Smooth muscle cell (in vitro differentiated cells): Measurements from ENCODE around the gene SLC25A3. TPM values are rescaled to one million over a fixed set of nuclear protein-coding genes. Genes with fewer than 3 reads are reported as not detected.

Source experiments
- DNase-seq: peaks from one replicate; lab custom pipeline; 2025; ENCODE audit not compliant: unreplicated experiment; lab: John Stamatoyannopoulos, UW
- H2AFZ ChIP-seq: fragments of 200-600 bp; sonication (generic); 2 replicates; pipeline ENCODE4 v1.6.0; 2016; ENCODE audit warnings: antibody characterized with exemption, low read depth, mild to moderate bottlenecking
- H3F3A ChIP-seq: fragments of 200-600 bp; sonication (generic); 2 replicates; pipeline ENCODE4 v1.6.0; 2017; ENCODE audit warnings: antibody characterized with exemption, low read depth
- H3K27ac ChIP-seq: fragments of 200-600 bp; sonication (generic); 2 replicates; pipeline ENCODE4 v1.5.1; 2016; ENCODE audit warnings: low read depth, mild to moderate bottlenecking
- H3K27me3 ChIP-seq: fragments of 200-600 bp; sonication (generic); 2 replicates; pipeline ENCODE4 v1.6.1; 2016; ENCODE audit warnings: low read depth, mild to moderate bottlenecking
- H3K36me3 ChIP-seq: fragments of 200-600 bp; sonication (generic); 2 replicates; pipeline ENCODE4 v1.5.1; 2016; ENCODE audit warnings: low read depth
- H3K4me1 ChIP-seq: fragments of 200-600 bp; sonication (generic); 2 replicates; pipeline ENCODE4 v1.5.1; 2016; ENCODE audit warnings: low read depth
- H3K4me2 ChIP-seq: fragments of 200-600 bp; sonication (generic); 2 replicates; pipeline ENCODE4 v1.6.0; 2016; ENCODE audit warnings: mild to moderate bottlenecking
- H3K4me3 ChIP-seq: fragments of 200-600 bp; sonication (generic); 2 replicates; pipeline ENCODE4 v1.5.1; 2016; ENCODE audit warnings: mild to moderate bottlenecking
- H3K79me2 ChIP-seq: fragments of 200-600 bp; sonication (generic); 2 replicates; pipeline ENCODE4 v1.6.0; 2016; ENCODE audit warnings: low read depth, mild to moderate bottlenecking
- H3K9ac ChIP-seq: fragments of 200-600 bp; sonication (generic); 2 replicates; pipeline ENCODE4 v1.6.0; 2016; ENCODE audit warnings: low read depth
- H3K9me3 ChIP-seq: fragments of 200-600 bp; sonication (generic); replicated peaks from 2 replicates; pipeline ENCODE4 v1.5.1; 2016; ENCODE audit warnings: low read depth
- H4K20me1 ChIP-seq: fragments of 200-600 bp; sonication (generic); 2 replicates; pipeline ENCODE4 v1.6.0; 2016; ENCODE audit warnings: low read depth
- CTCF ChIP-seq: fragments of 200-600 bp; sonication (generic); IDR thresholded peaks from 2 replicates; pipeline ENCODE4 v1.5.1; 2017; ENCODE audit warnings: borderline replicate concordance, mild to moderate bottlenecking, antibody characterized with exemption; ENCODE audit not compliant: insufficient read depth, poor library complexity, severe bottlenecking
- WGBS: methylation state at CpG from one replicate; pipeline ENCODE4 v1.1.7; 2016; ENCODE audit warnings: low lambda C conversion rate; 5-methylcytosine and 5-hydroxymethylcytosine counted together
- polyA plus RNA-seq: library from polyadenylated mRNA; unstranded; fragments of >200 nt; fragmentation: Nextera tagmentation; extraction: Ambion mirVana; gene quantifications from 2 replicates; pipeline ENCODE4 v1.2.1, GENCODE V29; 2016
- total RNA-seq: library from RNA; depleted of rRNA; stranded (reverse); fragments of >200 nt; gene quantifications from 2 replicates; pipeline ENCODE4 v1.2.3, GENCODE V29; 2014

SLC25A3 gene
- total and polyA plus RNA-seq, 2 experiments from 2014 or later, result 440 to 643 TPM

DNA sequence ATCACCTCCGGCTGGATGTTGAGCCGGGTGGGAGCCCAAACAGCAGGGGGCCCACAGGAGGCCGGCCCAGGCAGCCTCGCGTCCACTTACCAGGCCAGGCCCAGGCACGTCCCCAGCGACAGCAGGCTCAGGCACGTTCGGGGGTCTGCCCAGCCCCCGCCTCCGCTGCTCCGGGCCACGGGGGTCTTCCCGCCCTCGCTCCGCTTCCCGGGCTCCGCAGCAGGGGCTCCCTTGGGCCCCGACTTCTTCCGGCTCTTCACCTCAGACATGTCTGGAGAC is 50.9 kb downstream of the SLC25A3 start:
- Histone ChIP-seq H3K9ac (peak overlapping the region; percentile 89), H3K36me3 (no peaks in the 10 kb centered on the region), H3K27ac (peak overlapping the region; percentile 86), H2AFZ (peak overlapping the region; percentile 76), H4K20me1 (peaks cover 65% of the 10 kb centered on the region), H3K9me3 (no peaks in the 10 kb centered on the region), H3K27me3 (no peaks in the 10 kb centered on the region), H3K4me2 (peak overlapping the region; percentile 98), H3K4me1 (peaks cover 15% of the 10 kb centered on the region), H3F3A (no peaks in the 10 kb centered on the region), H3K79me2 (peaks cover 89% of the 10 kb centered on the region), H3K4me3 (peak overlapping the region; percentile 77)
- DNase-seq, result peak; percentile 80
- WGBS, result 0% methylated on average over 14 of the region's 20 CpGs
- no peak for TF ChIP-seq CTCF

DNA sequence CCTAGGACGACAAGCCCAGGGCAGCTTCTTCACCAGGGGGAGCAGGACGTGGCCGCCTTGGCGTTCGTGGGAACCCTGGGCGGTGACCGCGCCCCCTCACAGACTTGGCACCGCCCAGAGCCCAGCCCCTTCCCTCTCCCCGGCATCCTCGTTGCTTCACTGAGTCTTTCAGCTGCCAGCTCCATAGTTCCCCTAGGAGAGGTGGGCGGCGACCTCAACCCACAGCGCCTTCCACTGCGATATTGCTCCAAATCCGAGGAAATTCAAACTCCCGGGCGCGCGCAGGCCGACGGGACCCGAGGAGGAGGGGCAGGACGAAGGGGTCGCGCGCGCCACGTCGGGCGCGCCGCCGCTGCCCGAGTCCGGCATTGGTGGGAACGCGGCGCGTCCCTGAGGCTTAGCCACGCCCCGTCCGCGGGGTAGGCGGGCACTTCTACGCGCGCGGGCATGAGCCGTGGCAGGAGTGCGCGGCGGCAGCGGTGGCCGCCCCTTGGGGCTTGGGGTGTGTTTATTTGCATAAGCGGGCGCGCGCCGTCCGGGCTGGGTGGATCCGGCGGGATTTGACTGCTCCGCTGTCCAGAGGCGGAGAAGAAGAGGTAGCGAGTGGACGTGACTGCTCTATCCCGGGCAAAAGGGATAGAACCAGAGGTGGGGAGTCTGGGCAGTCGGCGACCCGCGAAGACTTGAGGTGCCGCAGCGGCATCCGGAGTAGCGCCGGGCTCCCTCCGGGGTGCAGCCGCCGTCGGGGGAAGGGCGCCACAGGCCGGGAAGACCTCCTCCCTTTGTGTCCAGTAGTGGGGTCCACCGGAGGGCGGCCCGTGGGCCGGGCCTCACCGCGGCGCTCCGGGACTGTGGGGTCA is 51.5 kb downstream of the SLC25A3 start, which contains the start of the genes APAF1 and IKBIP:
Gene APAF1 (plus strand): TSS at position 579 of the 860 bp plus-strand sequence. CDS start 3,070 bp downstream, outside the sequence.
Gene IKBIP (minus strand): TSS at position 77 of the 860 bp plus-strand sequence. CDS start 87 bp downstream, outside the sequence.
- peak within 1 kb of the TSS; percentile 76 for H2AFZ ChIP-seq
- DNase-seq, result peak; percentile 89
- peak within 1 kb of the TSS; percentile 77 for H3K4me3 ChIP-seq
- peak within 1 kb of the TSS; percentile 86 for H3K27ac ChIP-seq
- H3K36me3 ChIP-seq, result peaks cover 2% of the 10 kb centered on the region
- H3F3A ChIP-seq, result no peaks in the 10 kb centered on the region
- no peaks in the 10 kb centered on the region for H3K27me3 ChIP-seq
- no peaks in the 10 kb centered on the region for H3K9me3 ChIP-seq
- H3K4me2 ChIP-seq, result peak within 1 kb of the TSS; percentile 98
- TF ChIP-seq CTCF, result no peak
- H3K4me1 ChIP-seq, result peaks cover 15% of the 10 kb centered on the region
- H4K20me1 ChIP-seq, result peaks cover 59% of the 10 kb centered on the region
- WGBS, result under 1% methylated on average over 74 of the region's 91 CpGs
- H3K79me2 ChIP-seq, result peaks cover 85% of the 10 kb centered on the region
- peak within 1 kb of the TSS; percentile 89 for H3K9ac ChIP-seq

GRCh38 chr12:98645572-98646067 is 52.1 kb downstream of the SLC25A3 start:
- DNase-seq, result peak; percentile 34
- Histone ChIP-seq H3K27ac (peak overlapping the region; percentile 24), H3K27me3 (no peaks in the 10 kb centered on the region), H3K4me1 (peaks cover 15% of the 10 kb centered on the region), H4K20me1 (peaks cover 52% of the 10 kb centered on the region), H3K79me2 (peaks cover 78% of the 10 kb centered on the region), H3K9me3 (no peaks in the 10 kb centered on the region), H3K4me3 (peak overlapping the region; percentile 77), H3K36me3 (peaks cover 9% of the 10 kb centered on the region), H3F3A (no peaks in the 10 kb centered on the region), H3K4me2 (peak overlapping the region; percentile 98), H3K9ac (peak overlapping the region; percentile 75), H2AFZ (peak overlapping the region; percentile 76)
- 1% methylated on average over 23 of the region's 24 CpGs for WGBS
- TF ChIP-seq CTCF, result no peak
